Measurements from ENCODE around the gene LRRFIP1. TPM values are rescaled to one million over a fixed set of nuclear protein-coding genes. Genes with fewer than 3 reads are reported as not detected.

The LRRFIP1 gene
- total and polyA plus RNA-seq, 2 of the 13 experiments (the other 11 are each of a cell fraction or from before 2014, with no cell fraction given) = 15.9 to 40.5 TPM

DNA sequence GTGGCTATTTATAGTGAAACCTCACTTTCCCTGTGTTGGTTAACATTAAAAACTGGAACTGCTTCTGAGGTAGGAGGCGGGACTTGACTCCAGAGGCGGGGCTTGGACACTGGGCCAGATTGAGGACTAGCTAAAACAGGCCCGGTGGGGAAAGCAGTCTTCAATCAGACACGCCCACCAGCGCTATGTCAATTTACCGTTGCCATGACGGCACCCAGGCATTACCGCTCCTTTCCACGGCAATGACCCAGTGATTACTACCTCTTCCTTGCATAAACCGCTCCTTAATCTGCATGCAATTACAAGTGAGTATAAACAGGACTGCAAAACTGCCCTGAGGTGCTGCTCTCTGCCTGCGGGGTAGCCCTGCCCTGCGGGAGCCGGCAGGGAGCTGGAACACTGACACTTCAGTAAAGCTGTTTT, 35.3 kb downstream of the LRRFIP1 start (continued):
- TF ChIP-seq AKNA (CRISPR knock-in tag; IDR thresholded peaks at IDR 0.05; ENCODE audit: borderline replicate concordance) = no peak
- peak; percentile 85 for TF ChIP-seq RFX3 (CRISPR knock-in tag; IDR thresholded peaks at IDR 0.05)
- no peak for TF ChIP-seq JUND (CRISPR knock-in tag; IDR thresholded peaks at IDR 0.05)
- no peak for TF ChIP-seq ZNF670 (CRISPR knock-in tag; IDR thresholded peaks at IDR 0.05; ENCODE audit: borderline replicate concordance)
- 0 out of 2 replicates have a peak, but pooled peaks have one; percentile 3 for TF ChIP-seq CEBPB (IDR thresholded peaks at IDR 0.05; ENCODE audit: borderline replicate concordance, low read depth, low read length)
- no peak for TF ChIP-seq LCORL (IDR thresholded peaks at IDR 0.05)
- TF ChIP-seq LCORL (CRISPR knock-in tag; IDR thresholded peaks at IDR 0.05) = no peak
- TF ChIP-seq XBP1 (CRISPR knock-in tag; IDR thresholded peaks at IDR 0.05) = no peak
- no peak for TF ChIP-seq LRRFIP1 (CRISPR knock-in tag; conservative IDR thresholded peaks at IDR 0.05)
- TF ChIP-seq XRCC5 (optimal IDR thresholded peaks at IDR 0.05; ENCODE audit: low read length) = peak; percentile 63
- 0 out of 2 replicates have a peak, but pooled peaks have one; percentile 8 for TF ChIP-seq FOXA3 (CRISPR knock-in tag; IDR thresholded peaks at IDR 0.05)
- TF ChIP-seq THAP9 (CRISPR knock-in tag; IDR thresholded peaks at IDR 0.05; ENCODE audit: borderline replicate concordance) = peak; percentile 26; the same call in 1 of the 2 replicates
- TF ChIP-seq ZNF891 (CRISPR knock-in tag; IDR thresholded peaks at IDR 0.05) = no peak
- TF ChIP-seq TRIM24 (CRISPR knock-in tag; IDR thresholded peaks at IDR 0.05) = no peak
- no peak for TF ChIP-seq GLMP (CRISPR knock-in tag; IDR thresholded peaks at IDR 0.05; ENCODE audit: borderline replicate concordance)
- TF ChIP-seq TAF15 (IDR thresholded peaks at IDR 0.05; ENCODE audit: low read depth, low read length, poor library complexity, severe bottlenecking) = no peak
- TF ChIP-seq TRAFD1 (CRISPR knock-in tag; IDR thresholded peaks at IDR 0.05; ENCODE audit: borderline replicate concordance) = no peak

Measured in HepG2 (cell line).